Mesendoderm (in vitro differentiated cells): ENCODE results near the gene CPEB4.

Experiments used
- DNase-seq: peaks from one replicate; pipeline ENCODE4 v3.0.0; 2013
- H2AK5ac ChIP-seq: 2 replicates; pipeline ENCODE4 v1.6.1; 2013; ENCODE audit warnings: low read length, inconsistent platforms
- H2BK120ac ChIP-seq: 2 replicates; pipeline ENCODE4 v1.6.1; 2013; ENCODE audit warnings: low read depth, mild to moderate bottlenecking, low read length, moderate library complexity, mixed read lengths
- H2BK15ac ChIP-seq: replicated peaks from 2 replicates; pipeline ENCODE4 v1.6.1; 2013; ENCODE audit warnings: low read depth, mild to moderate bottlenecking, moderate library complexity
- H2BK5ac ChIP-seq: 2 replicates; pipeline ENCODE4 v1.6.1; 2013; ENCODE audit warnings: low read length, inconsistent platforms
- H3K18ac ChIP-seq: 2 replicates; pipeline ENCODE4 v1.6.1; 2013; ENCODE audit warnings: mild to moderate bottlenecking, low read length, mixed read lengths
- H3K23ac ChIP-seq: one replicate; pipeline ENCODE4 v1.6.1; 2013; ENCODE audit warnings: low read length
- H3K27ac ChIP-seq: 2 replicates; pipeline ENCODE4 v1.5.1; 2013; ENCODE audit warnings: low read depth, mild to moderate bottlenecking, inconsistent platforms, low read length, moderate library complexity
- H3K27me3 ChIP-seq: 2 replicates; pipeline ENCODE4 v1.6.1; 2013; ENCODE audit warnings: low read length, control low read depth, mild to moderate bottlenecking, inconsistent platforms; ENCODE audit not compliant: insufficient read depth, poor library complexity
- H3K36me3 ChIP-seq: 2 replicates; pipeline ENCODE4 v1.6.1; 2013; ENCODE audit warnings: low read length, inconsistent platforms; ENCODE audit not compliant: control insufficient read depth, insufficient read depth
- H3K4ac ChIP-seq: one replicate; pipeline ENCODE4 v1.6.1; 2013; ENCODE audit warnings: low read depth, mild to moderate bottlenecking, low read length, moderate library complexity
- H3K4me1 ChIP-seq: 2 replicates; pipeline ENCODE4 v1.6.1; 2013; ENCODE audit warnings: low read depth, low read length, inconsistent platforms; ENCODE audit not compliant: control insufficient read depth
- H3K4me2 ChIP-seq: 2 replicates; pipeline ENCODE4 v1.6.1; 2013; ENCODE audit warnings: low read length
- H3K4me3 ChIP-seq: 2 replicates; pipeline ENCODE4 v1.5.1; 2013; ENCODE audit warnings: mild to moderate bottlenecking, low read length
- H3K56ac ChIP-seq: one replicate; pipeline ENCODE4 v1.6.1; 2013; ENCODE audit warnings: low read length
- H3K79me1 ChIP-seq: 2 replicates; pipeline ENCODE4 v1.6.1; 2013; ENCODE audit warnings: low read length, inconsistent platforms
- H3K79me2 ChIP-seq: 2 replicates; pipeline ENCODE4 v1.6.1; 2013; ENCODE audit warnings: mild to moderate bottlenecking, low read length; ENCODE audit not compliant: control insufficient read depth, insufficient read depth
- H3K9ac ChIP-seq: 2 replicates; pipeline ENCODE4 v1.6.1; 2013; ENCODE audit warnings: low read length, inconsistent platforms
- H4K5ac ChIP-seq: one replicate; pipeline ENCODE4 v1.6.1; 2013; ENCODE audit warnings: low read length
- H4K8ac ChIP-seq: one replicate; pipeline ENCODE4 v1.6.1; 2013; ENCODE audit warnings: low read depth, mild to moderate bottlenecking, control low read depth, low read length, moderate library complexity
- WGBS: extraction: QIAGEN DNeasy Blood & Tissue Kit; methylation state at CpG from one replicate; pipeline ENCODE4 v1.1.7; 2013; ENCODE audit warnings: low lambda C conversion rate, missing lambda C conversion rate; ENCODE audit not compliant: insufficient coverage; ENCODE audit errors: extremely low coverage; 5-methylcytosine and 5-hydroxymethylcytosine counted together

CPEB4 gene

GRCh38 chr5:173851595-173852243 is 36.4 kb upstream of the CPEB4 start:
- Histone ChIP-seq H3K4ac (no peak overlapping the region), H3K27ac (no peak overlapping the region), H3K79me1 (no peaks in the 10 kb centered on the region), H2BK15ac (no peak overlapping the region), H3K27me3 (no peaks in the 10 kb centered on the region), H2AK5ac (no peak overlapping the region), H3K18ac (no peak overlapping the region), H3K23ac (no peak overlapping the region), H3K4me1 (no peaks in the 10 kb centered on the region), H3K9ac (no peak overlapping the region), H3K4me2 (no peak overlapping the region), H3K56ac (no peak overlapping the region), H3K79me2 (no peaks in the 10 kb centered on the region), H3K36me3 (no peaks in the 10 kb centered on the region), H2BK5ac (no peak overlapping the region), H4K5ac (no peak overlapping the region), H2BK120ac (no peak overlapping the region), H3K4me3 (no peak overlapping the region), H4K8ac (no peak overlapping the region)
- DNase-seq = no peak
- WGBS = no CpG with 5 or more reads among the region's 10 CpGs

DNA sequence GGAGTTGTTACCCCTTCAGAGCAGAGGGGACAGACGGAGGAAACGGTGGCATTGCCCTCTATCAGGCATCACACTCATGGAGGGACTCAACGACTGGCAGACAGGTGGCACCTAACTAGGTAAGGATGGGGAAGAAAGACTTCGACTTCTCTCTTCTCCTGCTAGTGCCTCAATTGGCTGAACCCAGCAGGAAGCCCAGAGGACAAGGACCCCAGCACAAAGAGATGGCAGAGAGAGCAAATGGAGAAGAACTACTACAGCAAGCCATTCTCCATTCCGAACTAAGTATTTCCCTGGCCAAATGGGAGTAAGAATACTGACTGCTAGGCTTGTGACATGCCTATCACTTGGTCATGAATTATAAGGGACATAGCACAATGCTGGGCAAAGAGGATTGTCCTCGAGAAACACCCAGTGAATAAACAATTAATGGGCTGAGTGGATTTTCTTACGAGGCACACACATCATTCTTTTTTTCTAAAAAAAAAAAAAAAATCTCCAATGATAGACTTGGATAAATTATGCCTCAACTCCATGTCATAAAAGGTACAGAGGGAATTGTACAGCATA is 35.3 kb upstream of the CPEB4 start:
- no peak overlapping the region for H3K23ac ChIP-seq
- no CpG with 5 or more reads among the region's 7 CpGs for WGBS
- no peak overlapping the region for H3K27ac ChIP-seq

GRCh38 chr5:173853370-173854131 is 34.6 kb upstream of the CPEB4 start:
- Histone ChIP-seq H2BK5ac (no peak overlapping the region), H3K18ac (no peak overlapping the region), H2BK15ac (no peak overlapping the region), H3K27me3 (no peaks in the 10 kb centered on the region), H2AK5ac (no peak overlapping the region), H3K4me3 (no peak overlapping the region), H4K8ac (no peak overlapping the region), H3K4ac (no peak overlapping the region), H3K56ac (no peak overlapping the region), H3K9ac (no peak overlapping the region), H2BK120ac (no peak overlapping the region), H3K36me3 (no peaks in the 10 kb centered on the region), H3K4me1 (no peaks in the 10 kb centered on the region), H4K5ac (no peak overlapping the region), H3K79me2 (no peaks in the 10 kb centered on the region), H3K4me2 (no peak overlapping the region), H3K79me1 (no peaks in the 10 kb centered on the region), H3K27ac (no peak overlapping the region), H3K23ac (no peak overlapping the region)
- no peak for DNase-seq
- no CpG with 5 or more reads among the region's 11 CpGs for WGBS

More for the DNA sequence above, 35.3 kb upstream of the CPEB4 start:
- Histone ChIP-seq H3K79me1 (no peaks in the 10 kb centered on the region), H4K8ac (no peak overlapping the region), H2BK15ac (no peak overlapping the region), H3K36me3 (no peaks in the 10 kb centered on the region), H2BK5ac (no peak overlapping the region), H3K18ac (no peak overlapping the region), H2AK5ac (no peak overlapping the region), H3K56ac (no peak overlapping the region), H2BK120ac (no peak overlapping the region), H3K4ac (no peak overlapping the region), H3K4me2 (no peak overlapping the region), H3K9ac (no peak overlapping the region), H4K5ac (no peak overlapping the region), H3K4me1 (no peaks in the 10 kb centered on the region), H3K4me3 (no peak overlapping the region), H3K79me2 (no peaks in the 10 kb centered on the region), H3K27me3 (no peaks in the 10 kb centered on the region)
- DNase-seq = no peak

DNA sequence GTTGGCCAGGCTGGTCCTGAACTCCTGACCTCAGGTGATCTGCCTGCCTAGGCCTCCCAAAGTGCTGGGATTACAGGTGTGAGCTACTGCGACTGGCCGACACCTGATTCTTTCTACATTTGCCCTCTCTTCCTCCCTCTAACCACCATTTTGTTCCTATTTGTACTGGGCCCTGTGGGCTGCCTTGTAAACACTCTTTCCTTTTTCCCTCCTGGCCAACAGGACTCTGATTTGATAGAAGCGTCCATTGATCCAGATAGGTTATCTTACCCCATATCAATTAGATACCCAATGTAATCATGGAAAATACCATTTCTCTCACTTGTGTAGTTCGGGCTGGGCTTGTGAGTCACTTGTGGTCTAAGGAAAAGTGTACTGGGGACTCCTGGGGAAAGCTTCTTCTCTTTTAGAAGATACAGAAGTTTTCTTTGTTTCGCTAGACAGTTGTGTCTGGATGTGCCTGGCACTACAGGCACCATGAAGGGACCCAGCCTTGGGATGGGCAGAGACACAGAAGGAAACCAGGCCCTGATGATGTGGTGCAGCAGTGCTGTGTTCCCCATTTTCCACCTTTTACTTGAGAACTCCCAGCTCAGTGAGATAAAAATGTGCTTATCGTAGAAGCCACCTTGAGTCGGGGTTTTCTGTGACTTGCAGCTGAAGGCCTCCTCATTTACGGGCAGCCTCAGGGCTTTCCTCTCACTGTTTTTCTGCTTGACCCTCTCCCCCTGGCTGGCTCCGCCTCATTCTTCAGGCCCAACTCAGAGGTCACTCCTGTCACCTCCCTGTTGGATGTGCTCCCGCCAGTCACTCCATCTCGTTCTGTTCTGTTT is 32.8 kb upstream of the CPEB4 start:
- H2BK120ac ChIP-seq = no peak overlapping the region
- no peaks in the 10 kb centered on the region for H3K27me3 ChIP-seq
- H3K79me1 ChIP-seq = no peaks in the 10 kb centered on the region
- DNase-seq = peak; percentile 28
- H3K79me2 ChIP-seq = no peaks in the 10 kb centered on the region
- no peak overlapping the region for H3K56ac ChIP-seq
- H4K5ac ChIP-seq = no peak overlapping the region
- H3K4me1 ChIP-seq = peaks cover 3% of the 10 kb centered on the region
- no peak overlapping the region for H4K8ac ChIP-seq
- H3K4me2 ChIP-seq = no peak overlapping the region
- H2AK5ac ChIP-seq = no peak overlapping the region
- no peak overlapping the region for H3K23ac ChIP-seq
- no peak overlapping the region for H3K9ac ChIP-seq
- no peak overlapping the region for H3K4ac ChIP-seq
- no peaks in the 10 kb centered on the region for H3K36me3 ChIP-seq
- WGBS = no CpG with 5 or more reads among the region's 11 CpGs
- no peak overlapping the region for H3K4me3 ChIP-seq
- no peak overlapping the region for H3K27ac ChIP-seq
- no peak overlapping the region for H2BK5ac ChIP-seq
- no peak overlapping the region for H2BK15ac ChIP-seq
- no peak overlapping the region for H3K18ac ChIP-seq

DNA sequence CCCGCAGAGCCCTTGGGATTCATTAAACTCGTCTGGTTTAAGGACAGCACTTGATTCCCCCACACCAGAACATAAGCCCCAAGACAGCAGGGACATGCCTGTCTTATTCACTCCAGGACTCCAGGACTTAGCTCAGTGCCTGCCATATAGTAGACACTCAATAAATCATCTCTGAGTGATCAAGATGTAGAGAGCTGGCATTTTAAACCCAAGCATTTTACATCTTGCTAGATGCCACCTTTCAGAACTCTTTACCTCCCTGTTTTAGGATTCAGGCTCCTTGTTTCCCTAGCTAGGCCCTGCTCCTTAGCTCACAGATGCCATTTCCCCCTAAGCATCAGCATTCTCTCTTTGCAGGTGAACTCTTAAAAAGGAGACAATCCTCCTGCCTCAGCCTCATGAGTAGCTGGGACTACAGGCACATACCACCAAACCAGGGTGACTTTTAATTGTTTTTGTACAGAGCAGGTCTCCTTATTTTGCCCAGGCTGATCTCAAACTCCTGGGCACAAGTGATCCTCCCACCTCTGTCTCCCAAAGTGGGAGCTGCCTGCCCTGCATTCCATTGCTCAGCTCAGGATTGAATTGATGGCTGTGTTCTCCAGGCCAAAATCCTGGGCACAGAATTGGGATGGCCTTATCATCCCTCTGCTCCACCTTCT is 32.0 kb upstream of the CPEB4 start:
- no peak overlapping the region for H3K23ac ChIP-seq
- no peak overlapping the region for H4K8ac ChIP-seq
- no peak overlapping the region for H3K4me2 ChIP-seq
- H3K79me2 ChIP-seq = no peaks in the 10 kb centered on the region
- no peak overlapping the region for H3K4me3 ChIP-seq
- no CpG with 5 or more reads among the region's 2 CpGs for WGBS
- no peak overlapping the region for H3K27ac ChIP-seq
- H2BK5ac ChIP-seq = no peak overlapping the region
- no peaks in the 10 kb centered on the region for H3K79me1 ChIP-seq
- H3K18ac ChIP-seq = no peak overlapping the region
- H2BK15ac ChIP-seq = no peak overlapping the region
- no peak for DNase-seq
- no peak overlapping the region for H4K5ac ChIP-seq
- H3K56ac ChIP-seq = no peak overlapping the region
- no peaks in the 10 kb centered on the region for H3K27me3 ChIP-seq
- no peak overlapping the region for H3K4ac ChIP-seq
- H2AK5ac ChIP-seq = no peak overlapping the region
- H3K9ac ChIP-seq = no peak overlapping the region
- peaks cover 5% of the 10 kb centered on the region for H3K4me1 ChIP-seq
- H2BK120ac ChIP-seq = no peak overlapping the region
- no peaks in the 10 kb centered on the region for H3K36me3 ChIP-seq
